ENCODE data around the gene HADHA. TPM values are rescaled to one million over a fixed set of nuclear protein-coding genes. Genes with fewer than 3 reads are reported as not detected.

The HADHA gene
- polyA plus RNA-seq, 1 of the 3 experiments (the other 2 are of a cell fraction), result 64.3 TPM

DNA sequence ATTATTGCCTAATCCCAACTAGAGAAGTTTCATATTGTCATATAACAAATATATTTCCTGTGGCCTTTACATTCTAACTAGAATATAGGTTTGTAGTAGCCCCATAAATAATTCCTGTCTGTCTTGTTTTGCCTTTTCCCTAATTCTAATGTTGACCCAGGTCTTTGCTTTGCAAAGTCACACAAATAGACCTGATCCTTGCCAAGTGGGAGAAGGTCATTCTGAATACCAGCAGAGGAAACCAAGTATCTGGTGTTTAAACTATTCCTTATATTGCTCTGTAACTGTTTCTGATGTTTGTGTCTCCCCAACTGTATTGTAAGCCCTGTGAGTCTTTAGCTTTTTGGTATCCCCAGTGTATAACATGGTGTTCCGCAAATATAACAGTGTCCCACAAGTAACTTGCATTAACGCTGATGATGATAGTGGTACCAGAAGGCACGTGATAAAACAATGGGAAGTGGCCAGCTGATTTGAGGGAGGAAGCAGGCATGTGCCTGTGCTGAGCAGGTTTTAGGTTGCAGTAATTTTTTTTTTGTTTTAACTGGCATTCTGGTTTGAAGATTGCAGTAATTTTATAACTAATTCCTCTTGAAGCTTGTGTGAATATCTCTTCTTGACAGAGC is 11.4 kb upstream of the HADHA start:
- peaks cover 19% of the 10 kb centered on the region for H4K20me1 ChIP-seq (ENCODE audit: insufficient read depth)
- TF ChIP-seq RAD21 (IDR thresholded peaks at IDR 0.05; ENCODE audit: low read length), result no peak
- H3K79me2 ChIP-seq (ENCODE audit: insufficient read depth), result peaks cover 62% of the 10 kb centered on the region
- no peaks in the 10 kb centered on the region for H3F3A ChIP-seq (replicated peaks; ENCODE audit: insufficient read depth)
- H3K36me3 ChIP-seq (replicated peaks in 1 of 2; ENCODE audit: control insufficient read depth in 1 of 2, insufficient read depth in 2 of 2, low read length in 1 of 2), result peaks cover 25 to 34% of the 10 kb centered on the region in 2 experiments
- H3K9me2 ChIP-seq, result no peaks in the 10 kb centered on the region
- H3K4me1 ChIP-seq (ENCODE audit: control insufficient read depth in 1 of 2, insufficient read depth in 2 of 2, low read depth in 1 of 2, low read length in 1 of 2), result no peaks in the 10 kb centered on the region; a peak in 1 of 4 replicates
- POLR2A ChIA-PET, result no interaction called here
- no peak overlapping the region for H2AFZ ChIP-seq (ENCODE audit: low read depth)
- no peak overlapping the region for H3K4me3 ChIP-seq (ENCODE audit: low read depth in 2 of 2, low read length in 1 of 2)
- no peaks in the 10 kb centered on the region for H3K27me3 ChIP-seq (ENCODE audit: insufficient read depth)
- WGBS (ENCODE audit: low lambda C conversion rate), result 100% methylated on average over 3 of the region's 3 CpGs
- H3K27ac ChIP-seq (ENCODE audit: low read depth in 2 of 2, low read length in 1 of 2), result no peak overlapping the region
- H3K9ac ChIP-seq, result no peak overlapping the region
- no peaks in the 10 kb centered on the region for H3K9me3 ChIP-seq
- CTCF ChIA-PET, result interaction anchor here (1.3 kb wide), 1 partner anchor 212 kb away, joined by 4 read pairs; no protein-coding TSS in a partner anchor
- H3K4me2 ChIP-seq, result no peak overlapping the region
- no peak for DNase-seq

DNA sequence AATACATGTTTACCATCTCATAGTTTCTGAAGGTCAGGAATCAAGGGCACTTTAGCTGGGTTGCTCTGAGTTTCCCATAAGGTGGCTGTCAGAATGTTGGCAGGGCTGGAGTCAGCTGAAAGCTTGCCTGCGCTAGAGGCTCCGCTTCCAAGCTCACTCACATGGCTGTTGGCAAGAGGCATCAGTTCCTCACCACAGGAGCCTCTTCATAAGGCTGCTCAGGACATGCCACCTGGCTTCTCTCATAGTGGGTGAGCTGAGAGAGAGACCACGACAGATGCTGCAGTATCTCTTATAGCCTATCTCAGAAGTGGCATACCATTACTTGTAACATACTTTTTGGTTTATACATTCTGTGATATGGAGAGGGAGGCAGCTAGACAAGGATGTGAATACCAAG is 7.5 kb upstream of the HADHA start:
- H3F3A ChIP-seq (replicated peaks; ENCODE audit: insufficient read depth), result no peaks in the 10 kb centered on the region
- POLR2A ChIA-PET, result no interaction called here

More for the DNA sequence above, 7.5 kb upstream of the HADHA start:
- H3K4me3 ChIP-seq (ENCODE audit: low read depth in 2 of 2, low read length in 1 of 2), result no peak overlapping the region
- peaks cover 25% of the 10 kb centered on the region for H4K20me1 ChIP-seq (ENCODE audit: insufficient read depth)
- no peaks in the 10 kb centered on the region for H3K27me3 ChIP-seq (ENCODE audit: insufficient read depth)
- WGBS (ENCODE audit: low lambda C conversion rate), result 100% methylated on average over 2 of the region's 3 CpGs
- DNase-seq, result no peak
- H3K27ac ChIP-seq (ENCODE audit: low read depth in 2 of 2, low read length in 1 of 2), result no peak overlapping the region
- H3K9me3 ChIP-seq, result no peaks in the 10 kb centered on the region
- no peak overlapping the region for H3K4me2 ChIP-seq
- no peaks in the 10 kb centered on the region for H3K9me2 ChIP-seq
- H2AFZ ChIP-seq (ENCODE audit: low read depth), result no peak overlapping the region
- H3K4me1 ChIP-seq (ENCODE audit: control insufficient read depth in 1 of 2, insufficient read depth in 2 of 2, low read depth in 1 of 2, low read length in 1 of 2), result no peaks in the 10 kb centered on the region; a peak in 1 of 4 replicates
- peaks cover 98% of the 10 kb centered on the region for H3K79me2 ChIP-seq (ENCODE audit: insufficient read depth)
- TF ChIP-seq, protein P1, sequence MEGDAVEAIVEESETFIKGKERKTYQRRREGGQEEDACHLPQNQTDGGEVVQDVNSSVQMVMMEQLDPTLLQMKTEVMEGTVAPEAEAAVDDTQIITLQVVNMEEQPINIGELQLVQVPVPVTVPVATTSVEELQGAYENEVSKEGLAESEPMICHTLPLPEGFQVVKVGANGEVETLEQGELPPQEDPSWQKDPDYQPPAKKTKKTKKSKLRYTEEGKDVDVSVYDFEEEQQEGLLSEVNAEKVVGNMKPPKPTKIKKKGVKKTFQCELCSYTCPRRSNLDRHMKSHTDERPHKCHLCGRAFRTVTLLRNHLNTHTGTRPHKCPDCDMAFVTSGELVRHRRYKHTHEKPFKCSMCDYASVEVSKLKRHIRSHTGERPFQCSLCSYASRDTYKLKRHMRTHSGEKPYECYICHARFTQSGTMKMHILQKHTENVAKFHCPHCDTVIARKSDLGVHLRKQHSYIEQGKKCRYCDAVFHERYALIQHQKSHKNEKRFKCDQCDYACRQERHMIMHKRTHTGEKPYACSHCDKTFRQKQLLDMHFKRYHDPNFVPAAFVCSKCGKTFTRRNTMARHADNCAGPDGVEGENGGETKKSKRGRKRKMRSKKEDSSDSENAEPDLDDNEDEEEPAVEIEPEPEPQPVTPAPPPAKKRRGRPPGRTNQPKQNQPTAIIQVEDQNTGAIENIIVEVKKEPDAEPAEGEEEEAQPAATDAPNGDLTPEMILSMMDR (IDR thresholded peaks at IDR 0.05), result no peak
- TF ChIP-seq TAF1 (IDR thresholded peaks at IDR 0.05; ENCODE audit: borderline replicate concordance, low read depth, low read length) (no peak), MEF2A (IDR thresholded peaks at IDR 0.05; ENCODE audit: borderline replicate concordance, low read depth) (no peak), CHD2 (IDR thresholded peaks at IDR 0.05; ENCODE audit: low read length, partially characterized antibody) (no peak), NFIC (IDR thresholded peaks at IDR 0.05; ENCODE audit: borderline replicate concordance) (no peak), RFX5 (IDR thresholded peaks at IDR 0.05; ENCODE audit: low read length) (no peak), ELF1 (IDR thresholded peaks at IDR 0.05) (no peak), JUND (IDR thresholded peaks at IDR 0.05) (no peak), RXRA (IDR thresholded peaks at IDR 0.05; ENCODE audit: borderline replicate concordance, low read depth) (no peak), MXI1 (IDR thresholded peaks at IDR 0.05; ENCODE audit: low read depth, low read length) (no peak), FOXJ3 (CRISPR knock-in tag; IDR thresholded peaks at IDR 0.05) (no peak), TEAD4 (IDR thresholded peaks at IDR 0.05; ENCODE audit: borderline replicate concordance, insufficient read depth) (no peak), GABPA (IDR thresholded peaks at IDR 0.05; ENCODE audit: low read depth) (no peak)
- TF ChIP-seq, protein P2, sequence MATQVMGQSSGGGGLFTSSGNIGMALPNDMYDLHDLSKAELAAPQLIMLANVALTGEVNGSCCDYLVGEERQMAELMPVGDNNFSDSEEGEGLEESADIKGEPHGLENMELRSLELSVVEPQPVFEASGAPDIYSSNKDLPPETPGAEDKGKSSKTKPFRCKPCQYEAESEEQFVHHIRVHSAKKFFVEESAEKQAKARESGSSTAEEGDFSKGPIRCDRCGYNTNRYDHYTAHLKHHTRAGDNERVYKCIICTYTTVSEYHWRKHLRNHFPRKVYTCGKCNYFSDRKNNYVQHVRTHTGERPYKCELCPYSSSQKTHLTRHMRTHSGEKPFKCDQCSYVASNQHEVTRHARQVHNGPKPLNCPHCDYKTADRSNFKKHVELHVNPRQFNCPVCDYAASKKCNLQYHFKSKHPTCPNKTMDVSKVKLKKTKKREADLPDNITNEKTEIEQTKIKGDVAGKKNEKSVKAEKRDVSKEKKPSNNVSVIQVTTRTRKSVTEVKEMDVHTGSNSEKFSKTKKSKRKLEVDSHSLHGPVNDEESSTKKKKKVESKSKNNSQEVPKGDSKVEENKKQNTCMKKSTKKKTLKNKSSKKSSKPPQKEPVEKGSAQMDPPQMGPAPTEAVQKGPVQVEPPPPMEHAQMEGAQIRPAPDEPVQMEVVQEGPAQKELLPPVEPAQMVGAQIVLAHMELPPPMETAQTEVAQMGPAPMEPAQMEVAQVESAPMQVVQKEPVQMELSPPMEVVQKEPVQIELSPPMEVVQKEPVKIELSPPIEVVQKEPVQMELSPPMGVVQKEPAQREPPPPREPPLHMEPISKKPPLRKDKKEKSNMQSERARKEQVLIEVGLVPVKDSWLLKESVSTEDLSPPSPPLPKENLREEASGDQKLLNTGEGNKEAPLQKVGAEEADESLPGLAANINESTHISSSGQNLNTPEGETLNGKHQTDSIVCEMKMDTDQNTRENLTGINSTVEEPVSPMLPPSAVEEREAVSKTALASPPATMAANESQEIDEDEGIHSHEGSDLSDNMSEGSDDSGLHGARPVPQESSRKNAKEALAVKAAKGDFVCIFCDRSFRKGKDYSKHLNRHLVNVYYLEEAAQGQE (IDR thresholded peaks at IDR 0.05; ENCODE audit: low read depth, low read length), result no peak
- TF ChIP-seq, protein P3, sequence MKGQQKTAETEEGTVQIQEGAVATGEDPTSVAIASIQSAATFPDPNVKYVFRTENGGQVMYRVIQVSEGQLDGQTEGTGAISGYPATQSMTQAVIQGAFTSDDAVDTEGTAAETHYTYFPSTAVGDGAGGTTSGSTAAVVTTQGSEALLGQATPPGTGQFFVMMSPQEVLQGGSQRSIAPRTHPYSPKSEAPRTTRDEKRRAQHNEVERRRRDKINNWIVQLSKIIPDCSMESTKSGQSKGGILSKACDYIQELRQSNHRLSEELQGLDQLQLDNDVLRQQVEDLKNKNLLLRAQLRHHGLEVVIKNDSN (IDR thresholded peaks at IDR 0.05; ENCODE audit: borderline replicate concordance, low read depth), result no peak
- TF ChIP-seq, protein P4, sequence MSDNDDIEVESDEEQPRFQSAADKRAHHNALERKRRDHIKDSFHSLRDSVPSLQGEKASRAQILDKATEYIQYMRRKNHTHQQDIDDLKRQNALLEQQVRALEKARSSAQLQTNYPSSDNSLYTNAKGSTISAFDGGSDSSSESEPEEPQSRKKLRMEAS (IDR thresholded peaks at IDR 0.05; ENCODE audit: low read depth), result no peak
- H3K9ac ChIP-seq, result no peak overlapping the region
- CTCF ChIA-PET, result interaction anchor here (1.0 to 1.6 kb wide), 3 partner anchors 11 to 301 kb away, joined by 3 to 4 read pairs (median 3); no protein-coding TSS in a partner anchor
- H3K36me3 ChIP-seq (replicated peaks in 1 of 2; ENCODE audit: control insufficient read depth in 1 of 2, insufficient read depth in 2 of 2, low read length in 1 of 2), result peaks cover 14% of the 10 kb centered on the region in 2 experiments

Measured in SK-N-SH (cell line).